H1 (cell line): Measurements from ENCODE around the gene ADIPOR1. TPM values are rescaled to one million over a fixed set of nuclear protein-coding genes. Genes with fewer than 3 reads are reported as not detected.

Source experiments
- CTCF ChIA-PET: fragments of 300-600 bp; sonication (Branson Sonifier 250); formaldehyde crosslinking; loops from one replicate; lab custom pipeline; 2021; ENCODE audit not compliant: partially characterized antibody; lab: Charles Lee
- POLR2A ChIA-PET: fragments of 300-600 bp; sonication (Branson Sonifier 250); formaldehyde crosslinking; loops from one replicate; lab custom pipeline; 2021; ENCODE audit warnings: inconsistent platforms; ENCODE audit not compliant: partially characterized antibody; lab: Charles Lee
- DNase-seq, 2 experiments: peaks; one replicate each; pipeline versions ENCODE4 v3.0.0 to v3.0.0-alpha.2; 2010 to 2022; ENCODE audit warnings: low spot score in 2 of 2, low read depth in 1 of 2, mixed read lengths in 1 of 2
- FAIRE-seq: peaks from 2 replicates; lab custom pipeline; 2011; peaks lifted over from hg19 to GRCh38; lab: Jason Lieb, UNC
- H2AFZ ChIP-seq: 2 replicates; pipeline ENCODE4 v1.8.1; 2012; ENCODE audit warnings: low read length, inconsistent platforms
- H2AK5ac ChIP-seq: 2 replicates; pipeline ENCODE4 v1.6.1; 2013; ENCODE audit warnings: low read depth, low read length
- H2BK120ac ChIP-seq: replicated peaks from 2 replicates; pipeline ENCODE3; 2013; ENCODE audit warnings: low read depth, low read length, inconsistent platforms
- H2BK12ac ChIP-seq: 2 replicates; pipeline ENCODE4 v1.6.1; 2013; ENCODE audit warnings: low read depth, low read length
- H2BK15ac ChIP-seq: 2 replicates; pipeline ENCODE4 v1.6.1; 2013; ENCODE audit warnings: low read length
- H2BK20ac ChIP-seq: 2 replicates; pipeline ENCODE4 v1.6.1; 2013; ENCODE audit warnings: low read length
- H2BK5ac ChIP-seq: 2 replicates; pipeline ENCODE4 v1.6.1; 2013; ENCODE audit warnings: low read depth, low read length
- H3K14ac ChIP-seq: 2 replicates; pipeline ENCODE4 v1.6.1; 2013; ENCODE audit warnings: inconsistent platforms; ENCODE audit not compliant: insufficient read length
- H3K18ac ChIP-seq: 2 replicates; pipeline ENCODE4 v1.6.1; 2013; ENCODE audit warnings: low read length; ENCODE audit errors: extremely low read depth
- H3K23ac ChIP-seq: 2 replicates; pipeline ENCODE4 v1.6.1; 2013; ENCODE audit warnings: inconsistent platforms; ENCODE audit not compliant: insufficient read length
- H3K23me2 ChIP-seq: 2 replicates; pipeline ENCODE4 v1.6.1; 2013; ENCODE audit warnings: low read depth, low read length
- H3K27ac ChIP-seq: 2 replicates; pipeline ENCODE4 v1.6.1; 2011; ENCODE audit warnings: low read depth, low read length, inconsistent platforms
- H3K27me3 ChIP-seq, 4 experiments: replicated peaks in 1 of 4; 1 replicate in 1 of 4; 2 replicates in 3 of 4; pipeline versions ENCODE4 v1.6.1 to v1.8.1; 2011 to 2013; ENCODE audit warnings: low read length in 3 of 4, mild to moderate bottlenecking in 3 of 4, inconsistent platforms in 2 of 4, mixed read lengths in 2 of 4, moderate library complexity in 1 of 4; ENCODE audit not compliant: control insufficient read depth in 3 of 4, insufficient read depth in 3 of 4; ENCODE audit errors: extremely low read depth in 1 of 4
- H3K36me3 ChIP-seq, 4 experiments: 2 replicates each; pipeline versions ENCODE4 v1.6.1 to v1.8.1; 2011 to 2013; ENCODE audit warnings: mild to moderate bottlenecking in 4 of 4, low read length in 3 of 4, moderate library complexity in 2 of 4, control low read depth in 1 of 4, inconsistent platforms in 1 of 4; ENCODE audit not compliant: insufficient read depth in 4 of 4, control insufficient read depth in 2 of 4
- H3K4ac ChIP-seq: replicated peaks from 2 replicates; pipeline ENCODE3; 2013; ENCODE audit warnings: low read length, low read depth, mixed read lengths, inconsistent platforms; ENCODE audit not compliant: insufficient read length
- H3K4me1 ChIP-seq, 4 experiments: replicated peaks in 1 of 4; 1 replicate in 1 of 4; 2 replicates in 3 of 4; pipeline versions ENCODE4 v1.6.1 to v1.8.1; 2011 to 2013; ENCODE audit warnings: low read length in 3 of 4, inconsistent platforms in 2 of 4, mixed read lengths in 1 of 4; ENCODE audit not compliant: insufficient read depth in 4 of 4, control insufficient read depth in 3 of 4
- H3K4me2 ChIP-seq, 2 experiments: 2 replicates each; pipeline versions ENCODE4 v1.6.1 to v1.8.1; 2011 to 2013; ENCODE audit warnings: low read depth in 2 of 2, low read length in 2 of 2, control low read depth in 1 of 2, inconsistent platforms in 1 of 2, mild to moderate bottlenecking in 1 of 2; ENCODE audit not compliant: insufficient read depth in 1 of 2
- H3K4me3 ChIP-seq, 4 experiments: fragments of 200-600, 300-600 bp in 1 of 4; sonication (generic), shearing (Covaris generic), sonication (Bioruptor Twin) in 1 of 4; 2 replicates each; pipeline versions ENCODE4 v1.5.1 to v1.8.1; 2011 to 2016; ENCODE audit warnings: low read length in 4 of 4, low read depth in 3 of 4, control low read depth in 2 of 4, inconsistent platforms in 2 of 4, mild to moderate bottlenecking in 2 of 4, mixed read lengths in 1 of 4, moderate library complexity in 1 of 4; ENCODE audit not compliant: insufficient read depth in 2 of 4; ENCODE audit errors: extremely low read depth in 1 of 4
- H3K56ac ChIP-seq: replicated peaks from 2 replicates; pipeline ENCODE3; 2013; ENCODE audit warnings: low read depth, mild to moderate bottlenecking, mixed read lengths, low read length, inconsistent platforms; ENCODE audit not compliant: insufficient read length
- H3K79me1 ChIP-seq: 2 replicates; pipeline ENCODE4 v1.6.1; 2013; ENCODE audit warnings: low read depth, low read length, control low read depth
- H3K79me2 ChIP-seq, 2 experiments: 2 replicates each; pipeline versions ENCODE4 v1.6.1 to v1.8.1; 2012 to 2013; ENCODE audit warnings: low read length in 2 of 2, mild to moderate bottlenecking in 2 of 2, inconsistent platforms in 1 of 2; ENCODE audit not compliant: insufficient read depth in 2 of 2, control insufficient read depth in 1 of 2
- H3K9ac ChIP-seq, 4 experiments: replicated peaks in 1 of 4; 1 replicate in 1 of 4; 2 replicates in 3 of 4; pipeline versions ENCODE4 v1.6.1 to v1.8.1; 2011 to 2013; ENCODE audit warnings: low read depth in 3 of 4, low read length in 3 of 4, control low read depth in 2 of 4, mild to moderate bottlenecking in 2 of 4, moderate library complexity in 2 of 4, inconsistent platforms in 1 of 4; ENCODE audit errors: extremely low read depth in 1 of 4
- H3K9me3 ChIP-seq, 2 experiments: 2 replicates each; pipeline versions ENCODE4 v1.6.1 to v1.8.1; 2012 to 2013; ENCODE audit warnings: mild to moderate bottlenecking in 2 of 2, moderate library complexity in 2 of 2, control low read depth in 1 of 2, inconsistent platforms in 1 of 2, low read depth in 1 of 2, low read length in 1 of 2, mixed read lengths in 1 of 2; ENCODE audit not compliant: insufficient read depth in 2 of 2
- H4K20me1 ChIP-seq, 2 experiments: replicated peaks in 1 of 2; 2 replicates each; pipeline versions ENCODE3 to v1.8.1; 2011 to 2013; ENCODE audit warnings: inconsistent platforms in 2 of 2, low read length in 2 of 2, mild to moderate bottlenecking in 1 of 2; ENCODE audit not compliant: insufficient read depth in 2 of 2, control insufficient read depth in 1 of 2
- H4K5ac ChIP-seq: 2 replicates; pipeline ENCODE4 v1.6.1; 2013; ENCODE audit warnings: low read length, low read depth, mixed read lengths, inconsistent platforms; ENCODE audit not compliant: insufficient read length
- H4K8ac ChIP-seq: 2 replicates; pipeline ENCODE4 v1.8.0; 2013; ENCODE audit warnings: mild to moderate bottlenecking, moderate library complexity, low read length, inconsistent platforms; ENCODE audit not compliant: insufficient read depth; ENCODE audit errors: extremely low read depth
- H4K91ac ChIP-seq: replicated peaks from 2 replicates; pipeline ENCODE3; 2013; ENCODE audit warnings: low read length, mixed read lengths, inconsistent platforms; ENCODE audit not compliant: insufficient read length
- CBX5 ChIP-seq: fragments of 300-800, 300-1000 bp; sonication (generic); IDR thresholded peaks from 2 replicates; pipeline ENCODE4 v1.7.1; 2016; ENCODE audit warnings: antibody characterized with exemption, low read length, low read depth
- CHD2 ChIP-seq: IDR thresholded peaks from 2 replicates; pipeline ENCODE4 v1.6.1; 2012; ENCODE audit warnings: low read length, improper control_type of control experiment
- EGR1 ChIP-seq: IDR thresholded peaks from 2 replicates; pipeline ENCODE4 v1.6.1; 2011; ENCODE audit warnings: low read depth, low read length, borderline replicate concordance
- HDAC6 ChIP-seq: IDR thresholded peaks from one replicate; pipeline ENCODE4 v1.7.1; 2012; ENCODE audit warnings: low read depth, mild to moderate bottlenecking, inconsistent platforms, low read length, moderate library complexity
- JUN ChIP-seq: IDR thresholded peaks from 2 replicates; pipeline ENCODE4 v1.6.1; 2011; ENCODE audit warnings: low read depth, mild to moderate bottlenecking, improper control_type of control experiment, low read length
- MAX ChIP-seq: IDR thresholded peaks from 2 replicates; pipeline ENCODE4 v1.6.1; 2012; ENCODE audit warnings: inconsistent platforms
- POU5F1 ChIP-seq: IDR thresholded peaks from 2 replicates; pipeline ENCODE4 v1.6.1; 2011; ENCODE audit warnings: low read depth, mild to moderate bottlenecking, low read length, moderate library complexity
- SAP30 ChIP-seq: fragments of 300-600 bp; sonication (generic); IDR thresholded peaks from 2 replicates; pipeline ENCODE4 v1.7.1; 2012; ENCODE audit warnings: low read length, moderate library complexity, mild to moderate bottlenecking, inconsistent platforms; ENCODE audit not compliant: insufficient read depth, insufficient replicate concordance
- SIX5 ChIP-seq: IDR thresholded peaks from 2 replicates; pipeline ENCODE4 v1.6.1; 2011; ENCODE audit warnings: mild to moderate bottlenecking, low read depth, low read length
- SP1 ChIP-seq: IDR thresholded peaks from 2 replicates; pipeline ENCODE4 v1.6.1; 2011; ENCODE audit warnings: low read depth, low read length
- SP4 ChIP-seq: IDR thresholded peaks from 2 replicates; pipeline ENCODE4 v1.6.1; 2012; ENCODE audit warnings: low read length, inconsistent platforms
- WGBS, 2 experiments: shearing (Covaris generic) in 1 of 2; methylation state at CpG; one replicate each; pipeline versions ENCODE4 v1.1.6 to v1.1.7; 2013 to 2015; ENCODE audit warnings: low lambda C conversion rate in 2 of 2, mixed read lengths in 2 of 2, inconsistent platforms in 1 of 2, low coverage in 1 of 2, missing lambda C conversion rate in 1 of 2; ENCODE audit not compliant: insufficient replicate concordance in 2 of 2, insufficient coverage in 1 of 2, insufficient read length in 1 of 2; ENCODE audit errors: extremely low coverage in 1 of 2, missing lambda C conversion rate in 1 of 2; 5-methylcytosine and 5-hydroxymethylcytosine counted together
- polyA plus RNA-seq, 7 experiments: library from polyadenylated mRNA; depleted of rRNA in 3 of 7; stranded (reverse) in 5 of 7; unstranded in 2 of 7; fragments of >200 nt in 5 of 7; fragments of 200-250 nt in 2 of 7; gene quantifications; 1 replicate in 5 of 7; 2 replicates in 1 of 7; 4 replicates in 1 of 7; pipeline versions ENCODE4 v1.2.1 to v1.2.3, GENCODE V29; 2011 to 2013; ENCODE audit warnings: missing spikeins in 2 of 7, mixed read lengths in 2 of 7
- total RNA-seq: library from RNA; stranded (reverse); fragmentation: NEBNext Ultra II Directional; extraction: Animal tissue kit (Norgen Biotek cat#: 25700); gene quantifications from 2 replicates; pipeline ENCODE4 v1.2.1, GENCODE V29; 2021
- TF ChIP-seq, protein P1 (sequence below): IDR thresholded peaks from 2 replicates; pipeline ENCODE4 v1.6.1; 2012; ENCODE audit warnings: low read length, inconsistent platforms

ADIPOR1 gene
- total and polyA plus RNA-seq, 2 of the 8 experiments (the other 6 are each of a cell fraction or from before 2014, with no cell fraction given): 69.8 to 118 TPM

DNA sequence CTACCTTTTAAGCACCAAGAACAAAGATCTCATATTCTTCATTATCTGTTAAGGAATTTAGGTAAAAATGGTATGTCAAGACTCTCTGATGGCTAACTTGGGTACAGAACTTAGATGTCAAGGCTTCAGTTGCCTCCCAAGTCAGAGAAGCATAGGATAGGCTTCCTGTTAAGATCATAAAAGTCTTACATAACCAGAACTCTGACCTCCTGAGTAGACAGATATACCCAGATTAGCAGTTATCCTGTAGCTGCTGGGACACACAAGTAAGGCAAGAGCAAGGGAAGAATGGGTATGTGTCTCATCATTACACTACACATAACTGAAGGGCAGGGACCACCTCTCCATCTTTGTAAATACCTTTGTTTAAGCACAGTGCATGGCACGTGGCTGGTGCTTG, 15.7 kb downstream of the ADIPOR1 start:
- Histone ChIP-seq H3K27me3 (no peaks in the 10 kb centered on the region), H3K9me3 (no peaks in the 10 kb centered on the region), H2BK120ac (no peak overlapping the region), H3K79me1 (no peaks in the 10 kb centered on the region), H3K14ac (no peak overlapping the region), H3K4me1 (no peaks in the 10 kb centered on the region), H3K4ac (no peak overlapping the region), H2BK12ac (no peak overlapping the region), H4K8ac (no peak overlapping the region), H3K23me2 (no peaks in the 10 kb centered on the region), H2AK5ac (no peak overlapping the region), H3K79me2 (no peaks in the 10 kb centered on the region; a peak in 1 of 4 replicates), H3K56ac (no peak overlapping the region), H2BK5ac (no peak overlapping the region), H3K4me2 (no peak overlapping the region), H2BK15ac (no peak overlapping the region), H4K91ac (no peak overlapping the region), H3K4me3 (no peak overlapping the region), H2BK20ac (no peak overlapping the region), H3K23ac (no peak overlapping the region), H3K18ac (no peak overlapping the region), H3K36me3 (peaks cover 18 to 61% (median 45%) of the 10 kb centered on the region in 4 experiments), H4K20me1 (peaks cover 2 to 4% of the 10 kb centered on the region in 2 experiments), H3K27ac (no peak overlapping the region), H3K9ac (no peak overlapping the region), H2AFZ (no peak overlapping the region), H4K5ac (no peak overlapping the region)
- ChIA-PET POLR2A (interaction anchor here (1.1 kb wide), 1 partner anchor 15 kb away, joined by 3 read pairs; the partner anchor contains the start of gene KLHL12), CTCF (interaction anchor here (1.6 to 1.8 kb wide), 2 partner anchors 11 to 26 kb away, joined by 3 to 7 read pairs; no protein-coding TSS in a partner anchor)
- WGBS, 2 experiments: 94% methylated on average over 1 of the region's 1 CpG; no CpG with 5 or more reads in 1 of the 2 experiments
- DNase-seq (no peak), FAIRE-seq (no peak)
- TF ChIP-seq JUN (no peak), HDAC6 (no peak), SIX5 (no peak), EGR1 (no peak), SP1 (no peak), SP4 (no peak), CHD2 (no peak), CBX5 (no peak), POU5F1 (no peak), SAP30 (no peak), MAX (no peak)
- TF ChIP-seq, protein P1, sequence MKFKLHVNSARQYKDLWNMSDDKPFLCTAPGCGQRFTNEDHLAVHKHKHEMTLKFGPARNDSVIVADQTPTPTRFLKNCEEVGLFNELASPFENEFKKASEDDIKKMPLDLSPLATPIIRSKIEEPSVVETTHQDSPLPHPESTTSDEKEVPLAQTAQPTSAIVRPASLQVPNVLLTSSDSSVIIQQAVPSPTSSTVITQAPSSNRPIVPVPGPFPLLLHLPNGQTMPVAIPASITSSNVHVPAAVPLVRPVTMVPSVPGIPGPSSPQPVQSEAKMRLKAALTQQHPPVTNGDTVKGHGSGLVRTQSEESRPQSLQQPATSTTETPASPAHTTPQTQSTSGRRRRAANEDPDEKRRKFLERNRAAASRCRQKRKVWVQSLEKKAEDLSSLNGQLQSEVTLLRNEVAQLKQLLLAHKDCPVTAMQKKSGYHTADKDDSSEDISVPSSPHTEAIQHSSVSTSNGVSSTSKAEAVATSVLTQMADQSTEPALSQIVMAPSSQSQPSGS: no peak
